Vagina (tissue), 2 donors: ENCODE measurements around the gene JOSD2. TPM values are rescaled to one million over a fixed set of nuclear protein-coding genes. Genes with fewer than 3 reads are reported as not detected.

ENCODE experiments used
- DNase-seq, 2 donors: peaks; one replicate each; pipeline ENCODE4 v3.0.0-alpha.2; 2017; ENCODE audit errors: extremely low spot score in 2 of 2
- H3K27ac ChIP-seq: fragments of 200-600 bp; sonication (generic); one replicate; pipeline ENCODE4 v1.5.1; 2019
- H3K27me3 ChIP-seq: fragments of 200-600 bp; sonication (generic); one replicate; pipeline ENCODE4 v1.5.1; 2019
- H3K36me3 ChIP-seq, 2 donors: fragments of 200-600 bp; sonication (generic); one replicate each; pipeline ENCODE4 v1.5.1; 2017 to 2019
- H3K4me1 ChIP-seq: fragments of 200-600 bp; sonication (generic); one replicate; pipeline ENCODE4 v1.5.1; 2019
- H3K4me3 ChIP-seq, 2 donors: fragments of 200-600 bp; sonication (generic); 1 replicate in 1 of 2; 2 replicates in 1 of 2; pipeline ENCODE4 v1.5.1; 2016 to 2019
- H3K9me3 ChIP-seq: fragments of 200-600 bp; sonication (generic); one replicate; pipeline ENCODE4 v1.5.1; 2019
- POLR2A ChIP-seq, 2 donors: fragments of 450-650 bp; IDR thresholded peaks; one replicate each; pipeline ENCODE4 v1.6.1; 2017; ENCODE audit warnings: antibody characterized with exemption in 2 of 2, mild to moderate bottlenecking in 2 of 2, moderate library complexity in 2 of 2
- POLR2AphosphoS5 ChIP-seq, 2 donors: sonication (generic); formaldehyde crosslinking; IDR thresholded peaks; one replicate each; pipeline ENCODE4 v1.9.0; 2017; ENCODE audit warnings: antibody characterized with exemption in 2 of 2, mild to moderate bottlenecking in 2 of 2, low read depth in 1 of 2; ENCODE audit not compliant: insufficient read depth in 1 of 2
- intact Hi-C: fragments of 100-400 bp; cut with DNase I; formaldehyde crosslinking; loops from one replicate; pipeline ENCODE4 v1.15.1; 2023
- total RNA-seq: library from RNA; depleted of rRNA; stranded (reverse); fragments of >200 nt; gene quantifications from one replicate; pipeline ENCODE4 v1.2.3, GENCODE V29; 2016
- TF ChIP-seq, protein P1 (sequence below), 3 experiments: fragments of 450-650 bp in 2 of 3; fragments of 200-600 bp in 1 of 3; sonication (generic) in 1 of 3; IDR thresholded peaks; one replicate each; pipeline ENCODE4 v1.5.1; 2017 to 2019; ENCODE audit warnings: antibody characterized with exemption in 3 of 3, mild to moderate bottlenecking in 2 of 3, moderate library complexity in 2 of 3

The JOSD2 gene, protein sequence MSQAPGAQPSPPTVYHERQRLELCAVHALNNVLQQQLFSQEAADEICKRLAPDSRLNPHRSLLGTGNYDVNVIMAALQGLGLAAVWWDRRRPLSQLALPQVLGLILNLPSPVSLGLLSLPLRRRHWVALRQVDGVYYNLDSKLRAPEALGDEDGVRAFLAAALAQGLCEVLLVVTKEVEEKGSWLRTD
- 60.9 TPM for total RNA-seq

DNA sequence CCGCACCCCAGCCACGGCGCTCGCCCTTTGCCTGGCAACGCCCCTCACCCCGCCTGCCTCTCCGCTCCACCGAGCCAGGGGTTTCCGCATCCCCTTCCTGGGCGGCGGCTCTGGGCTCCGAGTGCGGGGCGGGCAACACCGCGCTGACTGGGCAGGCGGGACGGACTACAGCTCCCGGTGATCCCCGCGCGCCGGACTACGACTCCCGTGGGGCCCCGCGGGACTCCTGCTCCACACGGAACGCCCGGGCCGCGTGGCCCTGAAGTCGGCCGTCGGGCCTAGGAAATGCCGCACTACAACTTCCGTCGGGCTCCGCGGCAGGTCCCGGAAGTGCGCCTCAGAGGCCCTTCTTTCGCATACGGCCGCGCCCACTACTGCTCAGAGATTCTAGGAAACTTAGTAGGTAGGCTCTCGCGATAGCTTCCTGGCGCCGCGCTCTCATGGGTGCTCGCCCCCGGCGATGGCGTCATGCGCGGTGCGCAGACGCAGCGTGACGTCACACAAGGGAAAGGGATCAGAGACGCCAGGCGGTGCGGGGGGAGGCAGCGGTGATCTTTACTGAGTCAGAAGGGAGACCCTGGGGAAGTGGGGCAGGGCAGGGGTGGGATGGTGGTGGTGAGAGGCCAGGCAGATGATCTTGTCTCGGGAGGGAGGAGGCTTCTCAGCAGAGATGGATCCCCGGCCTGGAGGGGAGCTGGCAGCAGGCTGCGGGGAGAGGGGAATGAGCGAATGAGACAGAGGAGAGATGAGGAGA lies at the start of gene JOSD2:
Gene JOSD2 (minus strand): TSS at position 123 of the 754 bp plus-strand sequence. CDS start 760 bp downstream, outside the sequence.
- Histone ChIP-seq H3K36me3 (no peaks in the 10 kb centered on the region), H3K27ac (peak within 1 kb of the TSS; percentile 91), H3K27me3 (no peaks in the 10 kb centered on the region), H3K4me1 (peaks cover 10% of the 10 kb centered on the region), H3K9me3 (no peaks in the 10 kb centered on the region), H3K4me3 (peak within 1 kb of the TSS; percentile 64 to 80)
- TF ChIP-seq POLR2AphosphoS5 (IDR thresholded peaks at IDR 0.05; ENCODE audit: insufficient read depth in 1 of 2, low read depth in 1 of 2), result peak; percentile 92 to 98
- peak in 1 of 2 donors; percentile 38 for TF ChIP-seq POLR2A (IDR thresholded peaks at IDR 0.05)
- TF ChIP-seq, protein P1, sequence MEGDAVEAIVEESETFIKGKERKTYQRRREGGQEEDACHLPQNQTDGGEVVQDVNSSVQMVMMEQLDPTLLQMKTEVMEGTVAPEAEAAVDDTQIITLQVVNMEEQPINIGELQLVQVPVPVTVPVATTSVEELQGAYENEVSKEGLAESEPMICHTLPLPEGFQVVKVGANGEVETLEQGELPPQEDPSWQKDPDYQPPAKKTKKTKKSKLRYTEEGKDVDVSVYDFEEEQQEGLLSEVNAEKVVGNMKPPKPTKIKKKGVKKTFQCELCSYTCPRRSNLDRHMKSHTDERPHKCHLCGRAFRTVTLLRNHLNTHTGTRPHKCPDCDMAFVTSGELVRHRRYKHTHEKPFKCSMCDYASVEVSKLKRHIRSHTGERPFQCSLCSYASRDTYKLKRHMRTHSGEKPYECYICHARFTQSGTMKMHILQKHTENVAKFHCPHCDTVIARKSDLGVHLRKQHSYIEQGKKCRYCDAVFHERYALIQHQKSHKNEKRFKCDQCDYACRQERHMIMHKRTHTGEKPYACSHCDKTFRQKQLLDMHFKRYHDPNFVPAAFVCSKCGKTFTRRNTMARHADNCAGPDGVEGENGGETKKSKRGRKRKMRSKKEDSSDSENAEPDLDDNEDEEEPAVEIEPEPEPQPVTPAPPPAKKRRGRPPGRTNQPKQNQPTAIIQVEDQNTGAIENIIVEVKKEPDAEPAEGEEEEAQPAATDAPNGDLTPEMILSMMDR (IDR thresholded peaks at IDR 0.05), result no peak
- intact Hi-C loops, result no loop called here
- DNase-seq, result peak in 1 of 2 donors; percentile 99

DNA sequence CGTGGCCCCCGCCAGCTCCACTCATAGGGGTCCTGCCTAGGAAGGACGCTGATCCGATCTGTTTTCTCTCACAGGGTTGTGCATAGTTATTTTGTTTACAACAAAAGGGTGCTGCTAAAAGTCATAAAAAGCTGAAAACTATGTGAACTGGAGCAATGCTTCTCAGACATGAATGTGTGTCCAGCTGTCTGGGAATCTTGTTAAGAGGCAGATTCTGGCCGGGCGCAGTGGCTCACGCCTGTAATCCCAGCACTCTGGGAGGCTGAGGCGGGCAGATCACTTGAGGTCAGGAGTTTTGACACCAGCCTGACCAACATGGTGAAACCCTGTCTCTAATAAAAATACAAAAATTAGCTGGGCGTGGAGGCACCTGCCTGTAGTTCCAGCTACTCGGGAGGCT lies 48.6 kb upstream of the JOSD2 start:
- H3K9me3 ChIP-seq, result no peaks in the 10 kb centered on the region
- no peaks in the 10 kb centered on the region for H3K27me3 ChIP-seq
- no peak overlapping the region for H3K4me3 ChIP-seq
- no peaks in the 10 kb centered on the region for H3K36me3 ChIP-seq
- no peak overlapping the region for H3K27ac ChIP-seq
- intact Hi-C loops, result no loop called here
- peaks cover 25% of the 10 kb centered on the region for H3K4me1 ChIP-seq
- TF ChIP-seq POLR2AphosphoS5 (IDR thresholded peaks at IDR 0.05; ENCODE audit: insufficient read depth in 1 of 2, low read depth in 1 of 2), result no peak
- DNase-seq, result no peak

DNA sequence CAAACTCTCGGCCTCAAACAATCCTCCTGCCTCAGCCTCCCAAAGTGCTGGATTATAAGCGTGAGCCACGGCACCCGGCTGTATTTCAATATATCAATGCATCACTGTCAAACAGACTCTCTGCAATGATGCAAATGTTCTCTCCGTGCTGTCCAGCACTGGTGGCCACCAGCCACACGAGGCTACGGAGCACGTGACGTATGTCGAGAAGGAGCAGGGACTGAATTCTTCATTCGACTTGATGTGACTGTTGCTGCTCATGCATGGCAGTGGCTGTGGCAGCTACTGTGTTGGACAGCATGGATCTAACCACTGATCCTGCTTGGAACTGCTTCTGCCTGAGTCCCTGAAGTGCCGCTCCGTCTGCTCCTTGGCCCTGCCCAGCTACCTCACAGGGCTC lies 47.5 kb upstream of the JOSD2 start:
- H3K4me3 ChIP-seq, result no peak overlapping the region
- peaks cover 25% of the 10 kb centered on the region for H3K4me1 ChIP-seq
- H3K27ac ChIP-seq, result no peak overlapping the region
- TF ChIP-seq POLR2A (IDR thresholded peaks at IDR 0.05) (no peak), POLR2AphosphoS5 (IDR thresholded peaks at IDR 0.05; ENCODE audit: insufficient read depth in 1 of 2, low read depth in 1 of 2) (no peak)
- TF ChIP-seq, protein P1 (IDR thresholded peaks at IDR 0.05), result no peak
- no peaks in the 10 kb centered on the region for H3K36me3 ChIP-seq
- no peak for DNase-seq
- no peaks in the 10 kb centered on the region for H3K27me3 ChIP-seq
- H3K9me3 ChIP-seq, result no peaks in the 10 kb centered on the region
- intact Hi-C loops, result no loop called here

DNA sequence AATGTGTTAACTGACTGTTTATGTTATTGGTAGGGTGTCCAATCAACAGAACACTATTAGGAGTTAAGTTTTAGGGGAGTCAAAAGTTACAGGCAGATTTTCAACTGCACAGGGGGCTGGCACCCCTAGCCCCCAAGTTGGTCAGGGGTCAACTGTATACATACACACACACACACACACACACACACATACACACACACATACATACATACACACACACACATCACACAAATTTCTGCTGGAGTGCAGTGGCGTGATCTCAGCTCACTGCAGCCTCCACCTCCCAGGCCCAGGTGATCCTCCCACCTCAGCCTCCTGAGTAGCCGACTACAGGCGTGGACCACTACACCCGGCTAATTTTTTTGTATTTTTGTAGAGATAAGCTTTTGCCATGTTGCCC lies 47.0 kb upstream of the JOSD2 start:
- Histone ChIP-seq H3K4me3 (no peak overlapping the region), H3K27ac (no peak overlapping the region), H3K27me3 (no peaks in the 10 kb centered on the region), H3K36me3 (no peaks in the 10 kb centered on the region), H3K9me3 (no peaks in the 10 kb centered on the region), H3K4me1 (peaks cover 25% of the 10 kb centered on the region)
- intact Hi-C loops, result no loop called here
- TF ChIP-seq POLR2A (IDR thresholded peaks at IDR 0.05) (no peak), POLR2AphosphoS5 (IDR thresholded peaks at IDR 0.05; ENCODE audit: insufficient read depth in 1 of 2, low read depth in 1 of 2) (no peak)
- TF ChIP-seq, protein P1 (IDR thresholded peaks at IDR 0.05), result no peak
- DNase-seq, result no peak

DNA sequence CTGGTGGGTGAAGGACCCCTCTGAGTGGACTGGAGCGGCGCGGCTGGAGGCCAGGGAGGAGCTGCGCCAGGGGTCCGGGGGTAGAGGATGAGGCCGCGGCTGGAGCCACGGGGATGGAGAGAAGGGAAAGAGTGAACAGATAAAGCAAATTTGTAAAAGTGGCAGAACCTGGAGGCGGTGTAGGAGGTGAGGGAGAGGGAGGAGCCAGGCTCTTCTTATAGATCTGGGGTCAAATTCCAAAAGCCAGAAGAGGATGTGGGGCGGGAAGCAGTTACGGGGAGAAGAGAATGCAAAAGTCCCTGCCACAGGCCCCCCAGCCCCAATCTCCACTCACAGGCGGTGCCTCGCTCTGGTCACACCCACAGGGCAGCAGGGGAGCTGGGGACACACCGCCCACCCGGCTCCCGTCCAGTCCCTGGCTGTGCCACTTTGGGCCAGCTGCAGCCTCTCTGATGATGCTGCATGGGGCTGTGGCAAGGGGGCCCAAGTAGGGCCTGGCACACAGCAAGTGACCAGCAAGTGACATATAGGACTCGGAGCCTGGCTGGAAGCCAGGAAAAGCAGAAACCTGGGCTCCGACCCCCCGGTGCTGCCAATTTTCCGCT lies 46.1 kb upstream of the JOSD2 start:
- no peak overlapping the region for H3K27ac ChIP-seq
- intact Hi-C loops, result no loop called here
- DNase-seq, result no peak
- H3K27me3 ChIP-seq, result no peaks in the 10 kb centered on the region
- H3K36me3 ChIP-seq, result no peaks in the 10 kb centered on the region
- peak overlapping the region; percentile 41 to 44 for H3K4me3 ChIP-seq
- H3K9me3 ChIP-seq, result no peaks in the 10 kb centered on the region
- TF ChIP-seq POLR2AphosphoS5 (IDR thresholded peaks at IDR 0.05; ENCODE audit: insufficient read depth in 1 of 2, low read depth in 1 of 2) (no peak), POLR2A (IDR thresholded peaks at IDR 0.05) (no peak)
- TF ChIP-seq, protein P1 (IDR thresholded peaks at IDR 0.05), result no peak
- peaks cover 28% of the 10 kb centered on the region for H3K4me1 ChIP-seq
